Nephron progenitor cell (in vitro differentiated cells): ENCODE results near the gene CACNA1B.

Source experiments
- DNase-seq: peaks from one replicate; pipeline ENCODE4 v3.0.0; 2021
- H3K27ac Mint-ChIP-seq: 2 replicates; pipeline ENCODE4 v1.8.0; 2021; ENCODE audit warnings: mild to moderate bottlenecking, moderate library complexity, mixed read lengths
- H3K27me3 Mint-ChIP-seq: 2 replicates; pipeline ENCODE4 v1.8.0; 2021; ENCODE audit warnings: mild to moderate bottlenecking, low read depth, mixed read lengths; ENCODE audit not compliant: poor library complexity
- H3K36me3 Mint-ChIP-seq: 2 replicates; pipeline ENCODE4 v1.8.0; 2021; ENCODE audit warnings: low read depth, mixed read lengths
- H3K4me1 Mint-ChIP-seq: 2 replicates; pipeline ENCODE4 v1.8.0; 2021; ENCODE audit warnings: mixed read lengths
- H3K4me3 Mint-ChIP-seq: 2 replicates; pipeline ENCODE4 v1.8.0; 2021; ENCODE audit warnings: mild to moderate bottlenecking, moderate library complexity, mixed read lengths
- H3K9me3 Mint-ChIP-seq: 2 replicates; pipeline ENCODE4 v1.8.0; 2021; ENCODE audit warnings: mild to moderate bottlenecking, moderate library complexity, mixed read lengths
- TF ChIP-seq, protein P1 (sequence below): fragments of 200-600 bp; sonication (generic); IDR thresholded peaks from 2 replicates; pipeline ENCODE4 v1.5.0; 2021; ENCODE audit warnings: antibody characterized with exemption

The CACNA1B gene

DNA sequence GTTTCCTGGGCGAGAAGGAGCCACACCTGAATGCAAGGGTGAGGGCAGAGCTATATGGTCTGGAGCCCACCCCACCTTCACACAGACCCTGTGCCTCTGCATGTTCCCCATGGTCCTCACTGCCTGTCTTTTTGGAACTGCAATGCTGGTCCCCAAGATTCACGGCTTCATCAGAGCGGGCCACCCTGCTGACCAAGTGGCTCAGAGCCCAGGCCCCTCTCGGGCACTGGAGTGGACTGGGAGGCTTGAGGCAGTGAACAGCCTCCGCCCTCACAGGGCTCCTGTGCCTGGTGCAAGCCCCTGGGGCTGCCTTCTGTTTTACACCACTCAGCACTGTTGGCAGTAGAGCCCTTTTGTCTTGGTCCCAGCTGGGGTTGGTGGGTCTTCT, 143.2 kb downstream of the CACNA1B start:
- TF ChIP-seq, protein P1, sequence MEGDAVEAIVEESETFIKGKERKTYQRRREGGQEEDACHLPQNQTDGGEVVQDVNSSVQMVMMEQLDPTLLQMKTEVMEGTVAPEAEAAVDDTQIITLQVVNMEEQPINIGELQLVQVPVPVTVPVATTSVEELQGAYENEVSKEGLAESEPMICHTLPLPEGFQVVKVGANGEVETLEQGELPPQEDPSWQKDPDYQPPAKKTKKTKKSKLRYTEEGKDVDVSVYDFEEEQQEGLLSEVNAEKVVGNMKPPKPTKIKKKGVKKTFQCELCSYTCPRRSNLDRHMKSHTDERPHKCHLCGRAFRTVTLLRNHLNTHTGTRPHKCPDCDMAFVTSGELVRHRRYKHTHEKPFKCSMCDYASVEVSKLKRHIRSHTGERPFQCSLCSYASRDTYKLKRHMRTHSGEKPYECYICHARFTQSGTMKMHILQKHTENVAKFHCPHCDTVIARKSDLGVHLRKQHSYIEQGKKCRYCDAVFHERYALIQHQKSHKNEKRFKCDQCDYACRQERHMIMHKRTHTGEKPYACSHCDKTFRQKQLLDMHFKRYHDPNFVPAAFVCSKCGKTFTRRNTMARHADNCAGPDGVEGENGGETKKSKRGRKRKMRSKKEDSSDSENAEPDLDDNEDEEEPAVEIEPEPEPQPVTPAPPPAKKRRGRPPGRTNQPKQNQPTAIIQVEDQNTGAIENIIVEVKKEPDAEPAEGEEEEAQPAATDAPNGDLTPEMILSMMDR = no peak
- Mint-ChIP-seq H3K36me3 (no peaks in the 10 kb centered on the region), H3K4me1 (peaks cover 16% of the 10 kb centered on the region), H3K9me3 (no peaks in the 10 kb centered on the region), H3K27me3 (peaks cover 52% of the 10 kb centered on the region), H3K4me3 (no peak overlapping the region), H3K27ac (no peak overlapping the region)
- no peak for DNase-seq

DNA sequence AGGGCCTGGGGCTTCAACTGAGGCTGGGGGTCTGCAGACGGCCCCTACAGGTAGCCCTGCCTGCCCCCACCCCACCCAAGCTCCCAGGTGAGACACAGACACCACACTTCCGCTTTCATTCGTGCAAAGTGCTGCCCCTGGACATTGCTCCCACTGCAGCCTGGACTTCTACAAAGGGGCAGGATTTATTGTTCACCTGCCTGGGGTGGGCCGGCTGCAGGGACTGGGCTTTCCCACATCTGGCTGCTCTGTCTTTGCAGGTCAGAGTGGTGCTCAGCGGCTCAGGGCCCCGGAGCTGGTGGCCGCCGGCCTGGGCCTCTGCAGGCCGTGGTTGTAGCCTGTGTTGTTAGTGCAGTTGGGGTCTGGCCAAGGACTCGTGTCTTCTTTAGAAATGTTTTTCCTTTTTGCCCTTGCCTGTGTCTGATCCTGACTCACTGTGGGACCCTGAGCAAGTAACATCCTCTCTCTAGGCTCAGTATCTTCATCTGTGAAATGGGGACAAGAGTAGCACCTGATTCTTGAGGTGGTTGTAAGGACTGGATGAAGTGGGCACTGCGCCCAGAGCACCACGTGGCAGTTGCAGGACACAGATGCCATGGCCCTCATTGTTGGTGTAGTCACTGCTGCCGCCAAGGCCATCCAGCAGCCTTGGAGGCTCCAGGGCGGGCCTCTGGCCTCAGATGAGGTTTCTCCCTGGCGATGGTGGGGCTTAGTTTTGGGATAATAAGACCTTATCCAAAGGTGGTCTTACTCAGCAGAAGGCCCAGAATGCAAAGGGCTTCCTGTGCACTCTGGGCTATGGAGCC, 143.9 kb downstream of the CACNA1B start:
- no peak for DNase-seq
- Mint-ChIP-seq H3K36me3 (no peaks in the 10 kb centered on the region), H3K9me3 (no peaks in the 10 kb centered on the region), H3K4me1 (peaks cover 10% of the 10 kb centered on the region), H3K27me3 (peaks cover 58% of the 10 kb centered on the region), H3K27ac (no peak overlapping the region), H3K4me3 (peak overlapping the region; percentile 36)
- TF ChIP-seq, protein P1 = no peak

DNA sequence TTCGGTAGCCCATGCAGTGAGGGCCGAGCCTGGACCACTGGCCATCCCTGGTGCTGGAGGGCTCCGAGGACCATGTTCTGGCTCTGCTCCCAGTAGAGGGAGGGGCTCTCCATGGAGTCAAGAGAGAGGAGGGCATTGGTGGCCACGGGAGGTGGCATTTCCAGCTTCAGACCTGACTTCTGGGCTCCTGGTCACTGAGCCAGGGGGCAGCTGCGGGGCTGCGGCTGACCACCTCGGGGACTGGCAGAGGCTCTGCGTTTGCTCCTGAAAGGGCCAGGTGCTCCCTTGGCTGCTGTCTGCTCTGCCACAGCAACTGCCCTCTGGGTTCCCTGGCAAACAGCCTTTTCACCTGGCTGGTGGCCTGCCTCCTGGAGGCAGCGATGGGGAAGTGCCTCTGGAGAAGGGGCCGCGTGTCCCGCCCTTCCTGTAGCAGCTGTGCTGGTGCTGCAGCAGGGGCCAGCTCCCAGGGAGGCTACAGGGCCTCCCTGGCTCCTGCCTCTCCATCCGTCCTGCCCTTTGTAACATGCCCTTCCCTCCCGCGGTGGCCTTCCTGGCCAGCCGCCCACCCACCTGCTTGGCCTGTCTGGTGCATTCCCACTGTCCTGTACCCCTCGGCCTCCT, 144.6 kb downstream of the CACNA1B start:
- H3K9me3 Mint-ChIP-seq = no peaks in the 10 kb centered on the region
- peak overlapping the region; percentile 36 for H3K4me3 Mint-ChIP-seq
- H3K4me1 Mint-ChIP-seq = peaks cover 3% of the 10 kb centered on the region
- no peaks in the 10 kb centered on the region for H3K36me3 Mint-ChIP-seq
- no peak overlapping the region for H3K27ac Mint-ChIP-seq
- DNase-seq = peak; percentile 51
- H3K27me3 Mint-ChIP-seq = peaks cover 64% of the 10 kb centered on the region
- TF ChIP-seq, protein P1 = peak; percentile 53

DNA sequence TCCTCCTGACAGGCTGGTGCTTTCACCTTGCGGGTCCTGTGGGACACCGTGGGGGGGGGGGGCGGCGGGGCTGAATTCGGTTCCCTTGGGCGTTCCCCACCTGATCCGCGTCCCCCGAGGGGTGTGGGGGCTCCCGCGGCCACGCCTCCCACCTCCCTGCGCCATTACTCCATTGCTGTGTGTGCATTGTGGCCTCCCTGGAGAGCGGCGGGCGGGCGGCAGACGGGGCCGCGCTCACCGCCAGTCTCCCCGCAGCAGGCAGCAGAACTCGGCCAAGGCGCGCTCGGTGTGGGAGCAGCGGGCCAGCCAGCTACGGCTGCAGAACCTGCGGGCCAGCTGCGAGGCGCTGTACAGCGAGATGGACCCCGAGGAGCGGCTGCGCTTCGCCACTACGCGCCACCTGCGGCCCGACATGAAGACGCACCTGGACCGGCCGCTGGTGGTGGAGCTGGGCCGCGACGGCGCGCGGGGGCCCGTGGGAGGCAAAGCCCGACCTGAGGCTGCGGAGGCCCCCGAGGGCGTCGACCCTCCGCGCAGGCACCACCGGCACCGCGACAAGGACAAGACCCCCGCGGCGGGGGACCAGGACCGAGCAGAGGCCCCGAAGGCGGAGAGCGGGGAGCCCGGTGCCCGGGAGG, 145.3 kb downstream of the CACNA1B start:
- H3K4me3 Mint-ChIP-seq = no peak overlapping the region
- H3K27me3 Mint-ChIP-seq = peaks cover 65% of the 10 kb centered on the region

DNA sequence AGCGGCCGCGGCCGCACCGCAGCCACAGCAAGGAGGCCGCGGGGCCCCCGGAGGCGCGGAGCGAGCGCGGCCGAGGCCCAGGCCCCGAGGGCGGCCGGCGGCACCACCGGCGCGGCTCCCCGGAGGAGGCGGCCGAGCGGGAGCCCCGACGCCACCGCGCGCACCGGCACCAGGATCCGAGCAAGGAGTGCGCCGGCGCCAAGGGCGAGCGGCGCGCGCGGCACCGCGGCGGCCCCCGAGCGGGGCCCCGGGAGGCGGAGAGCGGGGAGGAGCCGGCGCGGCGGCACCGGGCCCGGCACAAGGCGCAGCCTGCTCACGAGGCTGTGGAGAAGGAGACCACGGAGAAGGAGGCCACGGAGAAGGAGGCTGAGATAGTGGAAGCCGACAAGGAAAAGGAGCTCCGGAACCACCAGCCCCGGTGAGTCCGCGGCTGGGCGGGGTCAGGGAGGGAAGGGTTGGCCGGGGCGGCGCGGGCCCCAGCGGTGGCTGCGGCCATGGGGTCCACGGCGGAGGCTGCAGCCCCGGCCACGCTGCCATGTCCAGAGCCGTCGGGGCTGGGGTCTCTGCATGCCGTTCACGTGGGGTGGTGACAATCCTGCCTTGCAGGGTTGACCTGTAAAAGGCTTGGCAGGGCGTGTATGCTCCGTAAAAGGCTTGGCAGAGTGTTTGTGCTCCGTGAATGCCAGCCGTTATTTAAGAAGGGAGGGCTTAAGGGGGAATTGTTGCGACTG, 146.0 kb downstream of the CACNA1B start:
- TF ChIP-seq, protein P1 = no peak
- H3K27ac Mint-ChIP-seq = no peak overlapping the region
- H3K9me3 Mint-ChIP-seq = no peaks in the 10 kb centered on the region
- H3K36me3 Mint-ChIP-seq = no peaks in the 10 kb centered on the region
- peaks cover 71% of the 10 kb centered on the region for H3K27me3 Mint-ChIP-seq
- H3K4me1 Mint-ChIP-seq = no peaks in the 10 kb centered on the region
- peak overlapping the region; percentile 51 for H3K4me3 Mint-ChIP-seq
- DNase-seq = peak; percentile 50

More for the DNA sequence above, 145.3 kb downstream of the CACNA1B start:
- Mint-ChIP-seq H3K4me1 (no peaks in the 10 kb centered on the region), H3K9me3 (no peaks in the 10 kb centered on the region), H3K27ac (no peak overlapping the region), H3K36me3 (no peaks in the 10 kb centered on the region)
- TF ChIP-seq, protein P1 = no peak
- DNase-seq = peak; percentile 46
